SK-N-DZ (cell line): ENCODE measurements around the gene DCLK1.

Experiments
- DNase-seq: peaks from one replicate; pipeline ENCODE4 v3.0.0-alpha.2; 2015; ENCODE audit warnings: low spot score

Gene DCLK1

GRCh38 chr13:35763060-35763781 lies 368.0 kb downstream of the DCLK1 start:
- DNase-seq = no peak

DNA sequence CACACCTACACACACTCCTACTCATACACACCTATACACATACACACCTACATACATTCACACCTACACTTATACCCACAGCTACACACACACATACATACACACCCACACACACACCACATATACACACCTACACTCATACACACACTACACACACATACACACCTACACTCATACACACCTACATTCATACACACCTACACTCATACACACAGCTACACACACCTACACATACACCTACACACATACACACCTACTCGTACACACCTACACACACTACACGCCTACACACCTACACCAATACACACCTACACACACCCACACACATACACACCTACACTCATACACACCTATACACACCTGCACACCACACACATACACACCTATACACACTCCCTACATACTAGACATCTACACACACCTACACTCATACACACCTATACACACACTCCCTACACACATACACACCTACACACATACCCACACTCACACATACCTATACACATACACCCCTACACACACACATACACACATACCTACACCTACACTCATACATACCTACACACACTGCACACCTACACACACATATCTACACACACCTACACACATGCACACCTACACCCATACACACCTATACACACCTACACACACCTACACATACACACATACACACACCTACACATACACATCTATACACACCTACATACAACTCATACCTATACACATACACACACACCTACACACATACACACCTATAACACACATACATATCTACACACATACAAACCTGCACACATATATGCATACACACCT lies 369.5 kb downstream of the DCLK1 start:
- DNase-seq = no peak

- DNase-seq = peak; percentile 21
Observed at GRCh38 chr13:35760735-35761281, 370.4 kb downstream of the DCLK1 start.

- no peak for DNase-seq
Observed at GRCh38 chr13:35747594-35747993, 383.6 kb downstream of the DCLK1 start.

DNA sequence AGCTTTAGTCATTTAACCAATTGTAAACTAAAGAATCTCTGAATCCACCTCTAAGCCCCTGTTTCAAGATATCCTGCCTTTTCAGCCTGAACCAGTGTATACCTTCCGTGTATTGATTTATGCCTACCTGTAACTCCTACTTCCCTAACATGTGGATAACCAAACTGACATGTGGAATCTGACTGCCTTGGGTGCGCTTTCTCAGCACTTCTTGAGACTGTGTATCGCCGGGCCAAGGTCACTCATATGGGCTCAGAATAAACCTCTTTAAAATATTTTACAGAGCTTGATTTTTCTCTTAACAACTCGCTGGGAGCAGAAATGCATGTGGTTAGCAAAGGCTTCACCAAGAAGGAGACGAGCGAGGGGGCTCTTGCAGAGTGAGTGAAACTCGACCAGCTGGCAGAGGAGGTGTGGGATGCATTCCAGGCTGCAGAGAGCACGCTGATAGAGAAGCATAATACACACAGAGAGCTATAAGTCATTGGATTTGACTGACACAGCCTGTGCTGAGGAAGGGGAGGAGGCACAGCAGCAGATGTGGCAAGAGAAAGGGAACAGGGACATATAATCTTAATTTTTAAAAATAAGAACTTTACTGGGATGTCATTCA lies 386.5 kb downstream of the DCLK1 start:
- DNase-seq = peak; percentile 46

- DNase-seq = no peak
Observed at GRCh38 chr13:35744144-35744543, 387.0 kb downstream of the DCLK1 start.

GRCh38 chr13:35743165-35743564 lies 388.0 kb downstream of the DCLK1 start:
- DNase-seq = no peak

GRCh38 chr13:35741657-35742056 lies 389.5 kb downstream of the DCLK1 start:
- DNase-seq = no peak

DNA sequence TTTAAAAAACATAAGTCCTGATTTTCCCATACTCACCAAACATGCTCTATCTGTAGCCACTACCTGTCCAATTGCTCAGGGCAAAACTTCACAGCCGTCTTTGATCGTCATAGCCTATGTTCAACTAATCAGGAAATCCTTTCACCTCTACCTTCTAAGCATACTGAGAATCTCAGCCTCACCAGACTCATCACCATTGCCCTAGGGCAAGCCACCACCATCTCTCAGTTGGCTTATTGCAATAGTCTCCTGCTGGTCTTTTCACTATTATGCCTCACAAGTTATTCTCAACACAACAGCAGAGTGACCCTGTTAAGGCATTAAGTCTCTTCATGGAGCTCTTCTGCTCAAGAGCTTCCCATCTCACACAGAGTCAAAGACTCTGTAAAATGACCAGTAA lies 394.3 kb downstream of the DCLK1 start:
- no peak for DNase-seq

DNA sequence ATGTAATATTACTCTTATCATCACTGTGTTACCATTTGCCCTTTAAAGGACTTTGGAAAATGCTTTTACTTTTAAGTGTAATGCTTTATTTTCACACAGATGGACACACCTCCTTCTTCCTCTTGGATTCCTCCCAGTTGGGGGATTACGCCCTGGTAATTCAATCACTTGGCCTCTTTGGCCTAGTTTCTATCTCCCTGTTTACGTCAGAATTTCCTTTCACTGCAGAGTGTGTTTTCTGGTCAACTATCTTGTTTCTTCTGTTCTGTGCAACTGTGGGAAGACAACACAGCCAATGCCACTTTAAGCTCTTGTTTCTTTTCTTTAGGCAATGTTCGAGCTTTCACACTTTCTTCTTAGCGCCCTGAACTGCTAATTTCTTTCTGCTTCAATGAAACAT lies 397.4 kb downstream of the DCLK1 start:
- DNase-seq = no peak

DNA sequence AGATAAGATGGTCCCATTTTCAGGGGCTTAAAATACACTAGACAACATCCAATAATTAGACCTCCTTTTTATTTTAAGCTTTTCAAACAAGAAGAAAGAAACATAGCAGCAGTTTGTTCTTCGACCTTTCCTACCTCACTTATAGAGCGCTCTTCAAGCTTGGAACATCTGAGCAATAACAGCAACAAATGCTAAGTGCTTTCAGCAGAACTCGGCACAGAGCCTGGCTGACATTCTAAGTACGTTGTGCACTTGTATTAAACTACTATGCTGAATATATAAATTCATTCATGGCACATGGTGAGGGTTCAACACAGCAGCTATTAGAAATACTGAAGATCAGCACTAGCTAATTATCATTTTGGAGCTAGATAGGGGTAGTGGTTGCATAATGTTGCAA lies 398.6 kb downstream of the DCLK1 start:
- no peak for DNase-seq

- DNase-seq = no peak
Observed at GRCh38 chr13:35731471-35731870, 399.7 kb downstream of the DCLK1 start.

DNA sequence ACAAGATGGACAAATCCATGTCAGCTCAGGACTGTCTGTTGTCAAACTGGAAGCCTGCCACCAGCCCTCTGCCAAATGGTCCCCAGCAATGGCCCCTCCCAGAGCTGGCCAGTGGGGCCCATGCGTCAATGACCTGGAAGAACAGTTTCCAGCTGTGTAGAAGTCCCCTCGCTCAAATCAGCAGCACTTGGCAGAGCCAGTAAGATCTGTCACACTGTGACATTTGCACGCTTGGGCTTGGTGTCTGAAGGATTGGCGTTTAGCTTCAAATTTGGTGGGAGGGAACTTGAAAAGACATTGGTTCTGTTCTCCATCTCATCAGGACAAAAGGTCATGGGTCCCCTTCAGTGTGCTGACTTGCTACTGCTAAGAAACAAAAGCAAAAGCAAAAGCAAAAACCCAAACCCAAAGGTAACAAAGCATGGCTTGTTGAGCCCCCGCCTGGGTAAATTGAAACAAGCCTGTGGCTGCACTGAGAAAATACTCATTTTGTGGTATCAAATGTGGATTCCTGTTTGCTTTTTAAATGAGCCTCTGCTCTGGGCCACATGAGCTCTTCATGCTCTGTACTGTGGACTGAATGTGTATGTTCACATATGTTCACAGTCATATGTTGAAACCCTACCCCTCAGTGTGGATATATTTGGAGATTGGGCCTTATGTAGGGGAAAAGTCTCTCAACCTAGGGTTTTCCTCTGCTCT lies 401.1 kb downstream of the DCLK1 start:
- no peak for DNase-seq

DNA sequence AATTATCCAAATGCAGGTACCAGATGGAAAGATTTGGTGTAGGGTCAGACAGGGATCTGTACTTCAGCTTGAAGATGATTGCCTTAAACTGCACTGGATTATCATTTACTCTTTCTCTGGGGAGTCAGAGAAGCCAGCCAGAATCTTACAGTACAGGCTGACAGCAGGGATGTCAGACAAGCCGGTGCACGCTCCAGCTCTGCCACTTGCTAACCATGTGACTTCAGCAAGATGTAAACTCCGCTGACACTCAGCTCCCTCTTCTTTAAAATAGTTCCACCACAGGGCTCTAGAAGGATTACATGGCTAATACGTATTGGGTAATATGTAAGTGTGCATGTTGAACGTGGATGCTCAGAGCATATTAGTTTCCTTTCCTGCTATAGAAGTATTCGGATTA lies 403.3 kb downstream of the DCLK1 start:
- no peak for DNase-seq

DNA sequence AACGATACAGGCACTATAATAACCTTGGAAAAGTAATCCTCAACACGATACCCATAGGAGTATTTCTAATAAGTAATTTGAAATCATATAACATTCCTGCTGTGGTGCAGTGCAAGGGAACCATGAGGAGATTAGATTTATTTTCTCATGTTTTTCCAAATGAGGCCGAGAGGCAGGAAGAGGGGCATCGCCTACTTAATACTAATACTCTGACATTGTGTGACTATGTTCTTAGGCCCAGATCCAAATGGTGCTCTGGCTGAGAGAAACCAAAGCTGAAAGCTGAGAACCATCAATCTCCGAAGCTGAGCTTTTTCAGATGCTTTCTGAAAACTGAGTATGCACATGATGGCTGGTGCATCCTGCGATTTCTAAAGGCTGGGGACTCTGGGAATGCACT lies 406.7 kb downstream of the DCLK1 start:
- DNase-seq = no peak

DNA sequence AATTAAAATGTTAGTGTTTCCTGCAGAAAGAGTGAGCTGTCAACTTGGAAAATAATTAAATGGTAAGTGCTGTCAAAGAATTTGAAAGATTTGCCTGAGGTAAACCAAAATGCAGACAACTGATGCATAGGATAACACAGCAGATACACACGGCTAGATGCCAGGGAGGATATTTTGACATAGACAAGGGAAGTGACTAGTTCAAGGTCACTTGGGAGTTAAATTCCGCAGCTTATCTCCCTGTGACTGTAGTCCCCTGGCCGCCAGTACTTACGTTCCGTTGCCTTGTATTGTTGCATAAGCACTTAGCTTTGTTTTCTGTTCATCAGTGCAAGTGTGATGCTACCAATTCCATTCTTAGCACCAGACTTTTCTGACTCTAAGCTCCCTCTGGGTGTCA lies 407.4 kb downstream of the DCLK1 start:
- DNase-seq = no peak

GRCh38 chr13:35723053-35723461 lies 408.1 kb downstream of the DCLK1 start:
- no peak for DNase-seq

DNA sequence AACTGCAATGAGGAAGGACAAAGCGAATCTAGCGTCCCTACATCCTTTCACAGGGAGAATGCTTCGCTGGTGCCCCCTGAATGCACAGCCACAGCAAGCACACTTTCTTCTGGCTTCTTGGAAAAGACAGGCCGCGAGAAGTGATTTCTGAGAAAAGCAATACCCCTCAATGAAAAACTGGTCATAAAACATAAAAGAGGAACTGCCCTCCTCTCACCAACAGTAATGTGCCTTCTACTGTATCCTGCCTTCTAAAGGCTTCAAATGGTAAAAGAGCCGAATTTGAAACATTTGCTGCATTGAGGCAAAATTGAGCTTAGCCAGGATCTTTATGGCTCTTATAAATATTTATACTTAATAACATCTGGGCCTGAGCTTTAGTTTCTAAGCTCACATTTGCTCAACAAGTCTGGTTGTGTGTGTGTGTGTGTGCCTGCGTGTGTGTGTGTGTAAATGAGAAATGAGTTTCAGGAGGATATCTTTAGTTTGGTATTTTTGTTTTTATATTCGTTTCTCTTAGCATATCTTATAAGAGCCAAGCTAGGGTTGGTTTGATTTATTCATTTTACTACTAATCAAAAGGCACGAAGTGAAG lies 408.6 kb downstream of the DCLK1 start:
- no peak for DNase-seq

DNA sequence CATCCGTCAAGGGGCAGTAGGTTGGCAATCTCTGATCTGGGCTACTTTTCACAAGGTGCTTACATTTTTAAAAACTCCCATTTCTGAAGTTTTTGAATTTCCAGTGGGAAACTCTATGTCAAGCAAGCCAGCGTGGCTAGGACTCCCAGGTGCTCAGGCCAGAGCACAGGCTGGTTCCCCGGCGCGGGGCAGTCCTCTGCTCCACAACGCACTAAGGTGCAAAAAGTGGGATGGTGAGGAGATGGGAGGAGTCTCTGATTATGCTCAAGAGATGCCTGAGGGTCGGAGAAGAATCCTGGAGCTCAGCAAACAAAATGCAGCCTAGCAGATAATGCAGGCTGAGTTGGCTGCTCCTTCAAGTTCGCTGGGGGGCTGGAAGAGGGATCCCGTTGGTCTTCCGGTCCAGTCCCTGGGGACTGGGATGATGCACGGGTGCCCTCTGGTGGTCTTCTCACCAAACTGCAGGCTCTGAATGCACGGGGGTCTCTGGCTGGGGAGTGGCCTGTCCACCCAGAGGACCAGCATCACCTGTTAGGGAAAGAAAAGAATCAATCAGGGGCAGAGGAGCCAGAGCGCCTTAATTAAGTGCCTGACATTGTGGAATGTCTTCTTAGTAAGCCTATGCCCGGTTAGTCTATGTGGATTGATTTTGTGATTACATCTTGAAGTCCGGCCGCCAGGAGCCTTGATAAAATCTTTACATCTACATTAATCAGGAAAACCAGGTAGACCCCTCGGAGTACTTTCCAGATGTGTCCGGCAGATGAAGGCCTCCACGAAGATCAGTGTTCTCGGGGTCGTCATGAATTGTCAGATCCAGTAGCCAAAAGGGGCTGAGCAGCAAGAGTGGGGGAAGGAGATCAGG lies 410.3 kb downstream of the DCLK1 start:
- DNase-seq = peak; percentile 87

DNA sequence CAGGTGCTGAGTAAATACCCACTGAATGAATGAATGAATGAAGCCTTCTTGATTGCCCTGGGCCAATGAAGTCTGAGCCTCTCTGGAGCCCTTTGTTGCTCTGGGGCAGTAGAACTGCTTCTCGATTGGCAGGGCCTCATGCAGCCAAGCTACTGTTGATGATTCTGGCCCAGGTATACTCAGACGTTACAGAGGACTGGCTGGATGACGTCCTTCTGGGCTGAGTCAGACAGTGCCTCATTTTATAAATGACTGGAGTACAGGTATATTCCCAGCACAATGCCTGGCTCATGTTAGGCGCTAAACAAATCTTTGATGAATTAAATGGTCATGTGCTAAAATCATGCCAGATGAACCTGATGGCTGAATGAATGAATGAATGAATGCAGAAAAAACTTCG lies 410.9 kb downstream of the DCLK1 start:
- no peak for DNase-seq
